ENCODE measurements around the gene ITGB5. TPM values are rescaled to one million over a fixed set of nuclear protein-coding genes. Genes with fewer than 3 reads are reported as not detected.
A peak's percentile ranks its signal among the peaks of the same experiment; 100 is the strongest.

The ITGB5 gene
- total RNA-seq, 2 donors from 2014 or later: 73.5 to 88.7 TPM

GRCh38 chr3:124837065-124837464, 50.1 kb downstream of the ITGB5 start:
- peaks cover 23% of the 10 kb centered on the region for H3K4me1 ChIP-seq
- no peak for TF ChIP-seq CTCF (IDR thresholded peaks at IDR 0.05)
- no peak for TF ChIP-seq POLR2A (IDR thresholded peaks at IDR 0.05)
- no peaks in the 10 kb centered on the region for H3K27me3 ChIP-seq
- peak overlapping the region in 3 of 4 donors; percentile 56 to 65 (median 65) for H3K27ac ChIP-seq
- intact Hi-C loops (cut with DNase I): no loop called here
- 80 to 90% methylated on average over 2 of the region's 2 CpGs for WGBS, 2 donors
- DNase-seq (no peak), ATAC-seq (no peak)
- H3K36me3 ChIP-seq (replicated peaks in 1 of 2; ENCODE audit: insufficient read depth in 1 of 2, low read depth in 2 of 2): no peaks in the 10 kb centered on the region
- no peaks in the 10 kb centered on the region for H3K9me3 ChIP-seq
- no peak overlapping the region for H3K4me3 ChIP-seq

GRCh38 chr3:124836448-124836847, 50.7 kb downstream of the ITGB5 start:
- Histone ChIP-seq H3K4me1 (peaks cover 23% of the 10 kb centered on the region), H3K9me3 (no peaks in the 10 kb centered on the region), H3K27ac (peak overlapping the region in 3 of 4 donors; percentile 56 to 65 (median 65)), H3K27me3 (no peaks in the 10 kb centered on the region), H3K36me3 (replicated peaks in 1 of 2; ENCODE audit: insufficient read depth in 1 of 2, low read depth in 2 of 2) (no peaks in the 10 kb centered on the region), H3K4me3 (no peak overlapping the region)
- ATAC-seq (no peak), DNase-seq (no peak)
- 90 to 100% methylated on average over 1 of the region's 1 CpG for WGBS, 2 donors
- TF ChIP-seq POLR2A (IDR thresholded peaks at IDR 0.05) (no peak), CTCF (IDR thresholded peaks at IDR 0.05) (no peak)
- intact Hi-C loops (cut with DNase I): no loop called here

- no peak overlapping the region for H3K4me3 ChIP-seq
- DNase-seq (peak; percentile 34 to 78 (median 71)), ATAC-seq (peak; percentile 64)
- no peaks in the 10 kb centered on the region for H3K27me3 ChIP-seq
- H3K27ac ChIP-seq: peak overlapping the region in 3 of 4 donors; percentile 34 to 65 (median 54)
- peaks cover 23% of the 10 kb centered on the region for H3K4me1 ChIP-seq
- TF ChIP-seq CTCF (IDR thresholded peaks at IDR 0.05) (no peak), POLR2A (IDR thresholded peaks at IDR 0.05) (peak in 1 of 3 donors; percentile 23)
- H3K9me3 ChIP-seq: no peaks in the 10 kb centered on the region
- H3K36me3 ChIP-seq (replicated peaks in 1 of 2; ENCODE audit: insufficient read depth in 1 of 2, low read depth in 2 of 2): no peaks in the 10 kb centered on the region
- 39 to 51% methylated on average over 10 to 20 of the region's 20 CpGs for WGBS, 2 donors
- intact Hi-C loops (cut with DNase I): no loop called here
Measured at GRCh38 chr3:124834723-124835718, 52.1 kb downstream of the ITGB5 start.

GRCh38 chr3:124833710-124834332, 53.3 kb downstream of the ITGB5 start:
- TF ChIP-seq POLR2A (IDR thresholded peaks at IDR 0.05) (no peak), CTCF (IDR thresholded peaks at IDR 0.05) (no peak)
- Histone ChIP-seq H3K36me3 (replicated peaks in 1 of 2; ENCODE audit: insufficient read depth in 1 of 2, low read depth in 2 of 2) (no peaks in the 10 kb centered on the region), H3K27me3 (no peaks in the 10 kb centered on the region), H3K4me3 (no peak overlapping the region), H3K27ac (peak overlapping the region in 1 of 4 donors; percentile 45), H3K9me3 (no peaks in the 10 kb centered on the region), H3K4me1 (peaks cover 23% of the 10 kb centered on the region)
- intact Hi-C loops (cut with DNase I): no loop called here
- DNase-seq (no peak), ATAC-seq (no peak)
- 73 to 84% methylated on average over 4 of the region's 4 CpGs for WGBS, 2 donors
